HG03354 (cell line): ENCODE measurements around the gene BCORL1.
A peak's percentile ranks its signal among the peaks of the same experiment; 100 is the strongest.

ENCODE experiments used
- ATAC-seq: cut with Tn5 transposase; IDR thresholded peaks from one replicate; pipeline ENCODE4 v1.9.1; 2021; ENCODE audit warnings: mild to moderate bottlenecking; ENCODE audit not compliant: unreplicated experiment, poor library complexity, severe bottlenecking

The BCORL1 gene, protein sequence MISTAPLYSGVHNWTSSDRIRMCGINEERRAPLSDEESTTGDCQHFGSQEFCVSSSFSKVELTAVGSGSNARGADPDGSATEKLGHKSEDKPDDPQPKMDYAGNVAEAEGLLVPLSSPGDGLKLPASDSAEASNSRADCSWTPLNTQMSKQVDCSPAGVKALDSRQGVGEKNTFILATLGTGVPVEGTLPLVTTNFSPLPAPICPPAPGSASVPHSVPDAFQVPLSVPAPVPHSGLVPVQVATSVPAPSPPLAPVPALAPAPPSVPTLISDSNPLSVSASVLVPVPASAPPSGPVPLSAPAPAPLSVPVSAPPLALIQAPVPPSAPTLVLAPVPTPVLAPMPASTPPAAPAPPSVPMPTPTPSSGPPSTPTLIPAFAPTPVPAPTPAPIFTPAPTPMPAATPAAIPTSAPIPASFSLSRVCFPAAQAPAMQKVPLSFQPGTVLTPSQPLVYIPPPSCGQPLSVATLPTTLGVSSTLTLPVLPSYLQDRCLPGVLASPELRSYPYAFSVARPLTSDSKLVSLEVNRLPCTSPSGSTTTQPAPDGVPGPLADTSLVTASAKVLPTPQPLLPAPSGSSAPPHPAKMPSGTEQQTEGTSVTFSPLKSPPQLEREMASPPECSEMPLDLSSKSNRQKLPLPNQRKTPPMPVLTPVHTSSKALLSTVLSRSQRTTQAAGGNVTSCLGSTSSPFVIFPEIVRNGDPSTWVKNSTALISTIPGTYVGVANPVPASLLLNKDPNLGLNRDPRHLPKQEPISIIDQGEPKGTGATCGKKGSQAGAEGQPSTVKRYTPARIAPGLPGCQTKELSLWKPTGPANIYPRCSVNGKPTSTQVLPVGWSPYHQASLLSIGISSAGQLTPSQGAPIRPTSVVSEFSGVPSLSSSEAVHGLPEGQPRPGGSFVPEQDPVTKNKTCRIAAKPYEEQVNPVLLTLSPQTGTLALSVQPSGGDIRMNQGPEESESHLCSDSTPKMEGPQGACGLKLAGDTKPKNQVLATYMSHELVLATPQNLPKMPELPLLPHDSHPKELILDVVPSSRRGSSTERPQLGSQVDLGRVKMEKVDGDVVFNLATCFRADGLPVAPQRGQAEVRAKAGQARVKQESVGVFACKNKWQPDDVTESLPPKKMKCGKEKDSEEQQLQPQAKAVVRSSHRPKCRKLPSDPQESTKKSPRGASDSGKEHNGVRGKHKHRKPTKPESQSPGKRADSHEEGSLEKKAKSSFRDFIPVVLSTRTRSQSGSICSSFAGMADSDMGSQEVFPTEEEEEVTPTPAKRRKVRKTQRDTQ (N-terminal part only)

DNA sequence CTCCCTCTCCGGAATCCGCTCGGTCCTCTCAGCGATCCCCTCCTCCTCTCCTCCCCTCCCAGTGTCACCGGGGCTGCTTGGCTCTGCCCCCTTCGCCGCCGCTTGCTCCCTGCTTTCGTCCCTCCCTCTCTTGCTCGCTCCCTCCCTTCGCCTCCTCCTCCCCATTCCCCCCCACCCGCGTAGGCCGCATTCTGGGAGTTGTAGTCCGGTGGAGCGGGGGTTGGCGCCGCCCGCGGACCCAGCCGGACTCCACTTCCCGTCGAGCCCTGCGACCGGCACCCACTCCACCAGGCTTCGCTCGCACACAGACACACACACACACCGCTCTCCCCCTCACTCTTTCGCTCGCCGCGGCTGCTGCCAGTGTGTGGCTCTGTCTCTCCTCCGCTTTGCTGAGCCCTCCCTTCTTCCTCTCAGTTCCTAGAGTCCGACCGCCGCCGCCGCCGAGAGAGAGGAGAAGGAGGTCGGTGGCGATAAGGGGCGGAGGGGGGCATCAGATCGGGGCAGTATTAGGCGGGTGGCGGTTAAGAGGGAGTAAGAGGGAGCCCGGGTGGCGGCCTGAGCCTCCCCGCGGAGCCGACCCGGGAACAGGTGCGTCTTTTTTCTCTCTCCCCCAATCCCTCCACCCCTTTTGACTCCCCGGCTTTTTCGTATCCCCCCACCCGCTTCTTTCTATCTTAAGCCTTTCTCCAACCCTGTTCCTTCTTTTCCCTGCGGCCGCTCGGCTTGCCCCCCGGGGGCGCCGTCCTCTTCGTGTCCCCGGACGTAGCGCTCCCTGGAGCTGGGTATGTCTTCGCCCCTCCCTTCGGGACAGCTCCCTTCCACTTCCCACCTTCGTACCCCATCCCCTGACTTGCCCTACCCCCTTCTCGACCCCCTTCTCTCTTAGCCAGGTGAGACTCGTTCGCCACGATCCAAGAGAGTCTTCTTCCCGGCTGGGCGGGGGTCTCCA lies at the start of gene BCORL1:
Gene BCORL1, plus strand, starts transcription at position 336 of the 952 bp plus-strand sequence. CDS start 22,597 bp downstream, outside the sequence.
- peak; percentile 94 for ATAC-seq

DNA sequence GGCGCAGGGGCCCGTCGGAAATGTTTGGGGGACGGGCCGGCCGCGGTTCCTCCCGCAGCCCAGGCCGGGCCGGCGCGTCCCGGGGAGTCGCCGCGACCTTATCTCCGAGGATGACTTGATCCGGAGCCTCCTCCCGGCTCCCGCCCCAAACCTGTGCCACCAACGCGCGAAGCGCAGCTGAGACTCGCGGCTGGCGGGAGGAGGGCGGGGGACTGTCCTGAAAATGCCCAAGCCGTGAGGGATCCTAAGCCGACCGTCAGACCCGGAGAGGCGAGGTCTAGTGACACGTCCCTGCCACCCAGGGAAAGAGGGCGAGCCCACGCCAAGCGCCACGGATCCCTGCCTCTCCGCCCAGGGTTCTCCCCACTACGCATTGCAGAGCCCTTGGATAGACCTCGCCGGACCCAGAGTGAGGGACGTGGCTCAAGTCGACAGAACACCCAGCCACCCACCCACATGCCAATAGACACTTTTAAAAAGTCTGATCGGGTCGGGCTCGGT lies 49.6 kb upstream of the BCORL1 start:
- ATAC-seq = no peak

DNA sequence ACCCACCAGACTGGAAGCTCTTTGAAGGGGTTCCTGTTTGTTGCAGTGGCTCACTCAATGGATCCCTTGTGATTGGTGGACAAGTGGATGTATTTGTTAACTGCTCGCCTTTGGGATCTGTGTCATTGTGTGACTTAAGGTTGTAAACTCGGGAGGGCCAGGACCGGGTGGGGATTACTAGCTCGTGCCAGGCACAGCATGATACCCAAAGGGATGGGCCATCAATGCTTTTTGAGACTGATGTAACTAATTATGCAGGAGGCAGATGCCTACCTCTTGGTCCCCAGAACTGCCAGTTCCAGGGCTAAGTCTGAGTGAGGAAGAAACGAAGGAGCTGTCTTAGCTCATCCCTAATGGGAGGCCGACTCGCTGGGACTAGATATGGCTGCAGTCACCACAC lies 48.7 kb upstream of the BCORL1 start:
- no peak for ATAC-seq

DNA sequence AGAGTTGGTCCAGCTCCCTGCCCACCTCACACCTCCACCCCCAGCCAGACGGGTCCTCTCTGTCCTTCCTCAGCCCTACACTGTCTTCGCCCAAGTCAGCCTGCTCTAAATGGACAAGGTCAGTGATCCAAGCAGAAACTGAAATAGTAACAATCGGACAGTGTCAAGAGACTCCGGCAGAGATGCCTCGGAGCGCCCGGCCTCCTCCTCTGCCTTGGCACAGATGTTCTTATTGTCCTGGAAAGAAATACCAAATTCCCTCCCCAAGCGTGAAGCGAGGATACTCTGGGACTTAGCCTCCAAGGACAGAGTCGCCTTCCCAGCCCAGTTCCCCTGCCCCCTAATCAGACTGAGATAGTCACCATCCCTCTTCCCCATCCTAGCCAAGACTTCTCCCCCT lies 48.0 kb upstream of the BCORL1 start:
- ATAC-seq = no peak

DNA sequence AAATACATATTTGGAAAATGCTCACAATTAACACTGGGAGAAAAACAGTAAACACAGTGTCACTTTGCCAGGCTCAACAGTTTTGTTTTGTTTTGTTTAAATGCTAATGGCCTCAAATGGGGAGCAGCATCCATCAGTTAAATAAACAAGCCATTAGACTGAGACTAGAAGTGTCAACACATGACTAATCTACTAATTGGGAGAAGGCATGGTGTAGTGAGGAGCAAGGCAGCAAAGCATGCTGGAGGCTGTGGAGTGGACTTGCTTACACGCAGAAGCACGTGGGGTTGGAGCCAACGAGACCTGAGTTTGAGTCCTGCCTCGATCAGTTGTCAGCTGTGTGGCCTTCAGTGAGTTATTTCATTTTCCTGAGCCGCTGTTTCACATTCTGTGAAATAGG lies 47.5 kb upstream of the BCORL1 start:
- ATAC-seq = no peak

DNA sequence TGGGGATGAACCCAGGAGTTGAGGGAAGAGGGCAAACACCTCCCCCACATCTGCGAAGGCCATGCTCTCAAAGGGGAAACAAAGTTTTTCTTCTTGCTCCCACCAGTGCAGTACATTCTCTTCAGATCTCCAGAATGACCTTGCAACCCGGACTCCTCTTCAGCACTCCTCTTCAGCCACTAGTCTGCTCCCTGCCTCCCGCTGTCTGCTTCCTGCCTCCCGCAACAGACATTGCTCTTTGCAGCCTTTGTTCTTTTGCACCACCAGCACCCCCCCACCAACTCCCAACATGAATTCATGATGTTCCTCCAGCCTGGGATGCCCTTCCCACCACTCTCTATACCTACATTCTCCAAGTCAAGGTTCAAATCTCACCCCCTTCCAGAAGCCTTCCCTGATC lies 44.4 kb upstream of the BCORL1 start:
- no peak for ATAC-seq

DNA sequence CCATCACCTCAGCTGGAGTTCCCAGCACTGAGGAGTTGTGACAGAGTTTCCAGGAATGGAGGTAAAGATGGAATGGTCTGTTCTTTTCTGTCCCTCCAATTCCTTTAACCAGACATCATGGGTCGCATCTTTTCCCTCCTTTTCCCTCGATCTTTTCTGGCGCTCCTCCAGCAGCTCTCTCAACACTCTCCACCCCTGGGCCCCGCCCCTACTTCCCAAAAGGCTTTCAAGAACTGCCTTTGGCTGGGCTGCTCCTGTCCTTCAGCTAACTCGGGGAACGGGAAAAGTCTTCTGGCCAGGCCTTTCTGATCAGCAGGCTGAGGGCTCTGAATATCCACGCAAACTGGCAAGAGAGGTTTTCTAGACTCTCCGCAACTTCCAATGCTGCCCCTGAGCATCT lies 42.4 kb upstream of the BCORL1 start:
- no peak for ATAC-seq

DNA sequence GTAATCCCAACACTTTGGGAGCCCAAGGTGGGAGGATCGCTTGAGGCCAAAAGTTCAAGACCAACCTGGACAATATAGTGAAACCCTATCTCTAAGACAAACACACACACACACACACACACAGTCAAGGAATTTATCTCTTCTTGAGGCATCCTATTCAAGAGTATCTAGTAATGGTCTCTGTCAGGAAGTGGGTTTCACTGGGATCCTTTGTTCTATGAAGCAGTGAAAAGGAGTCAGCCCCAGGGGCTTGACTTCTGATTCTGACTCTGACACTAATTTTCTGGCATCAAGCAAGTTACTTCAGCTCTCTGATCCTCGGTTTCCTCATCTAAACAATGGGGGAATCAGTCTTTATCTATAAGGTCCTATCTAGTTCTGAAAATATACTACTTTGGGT lies 41.7 kb upstream of the BCORL1 start:
- no peak for ATAC-seq

DNA sequence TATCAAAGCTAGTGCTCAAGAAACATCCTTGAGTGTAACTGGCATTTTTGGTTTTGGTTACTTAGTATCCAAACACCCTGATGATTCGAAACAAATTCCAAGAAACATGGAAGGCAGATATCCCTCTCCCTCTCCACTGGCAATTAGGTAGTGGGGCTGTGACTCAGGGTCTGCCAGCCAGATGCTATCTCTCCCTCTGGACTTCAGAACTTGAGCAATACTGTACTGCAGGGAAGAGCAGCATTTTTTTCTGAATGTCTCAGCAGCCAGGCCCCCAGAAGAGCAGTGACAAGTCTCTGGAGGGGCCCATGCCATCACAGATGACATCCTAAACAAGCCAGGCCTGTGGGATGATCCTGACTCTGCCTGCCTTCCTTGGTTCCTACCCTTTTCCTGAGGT lies 37.3 kb upstream of the BCORL1 start:
- no peak for ATAC-seq

DNA sequence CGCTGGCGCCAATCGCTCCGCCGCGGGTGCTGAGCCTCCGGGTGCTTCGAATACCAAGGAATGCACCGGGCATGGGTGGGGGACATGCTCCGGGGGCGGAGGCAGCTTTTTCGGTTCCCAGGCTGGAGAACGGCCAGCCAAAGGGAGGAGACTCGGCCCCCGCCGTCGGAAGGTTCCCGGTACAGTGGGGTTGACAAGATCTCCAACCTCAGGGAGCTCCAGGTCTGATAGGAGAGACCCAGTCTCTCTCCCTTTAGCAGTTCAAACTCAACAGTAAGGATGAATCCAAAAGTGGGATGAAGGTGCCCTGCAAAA lies 29.1 kb upstream of the BCORL1 start:
- ATAC-seq = no peak

DNA sequence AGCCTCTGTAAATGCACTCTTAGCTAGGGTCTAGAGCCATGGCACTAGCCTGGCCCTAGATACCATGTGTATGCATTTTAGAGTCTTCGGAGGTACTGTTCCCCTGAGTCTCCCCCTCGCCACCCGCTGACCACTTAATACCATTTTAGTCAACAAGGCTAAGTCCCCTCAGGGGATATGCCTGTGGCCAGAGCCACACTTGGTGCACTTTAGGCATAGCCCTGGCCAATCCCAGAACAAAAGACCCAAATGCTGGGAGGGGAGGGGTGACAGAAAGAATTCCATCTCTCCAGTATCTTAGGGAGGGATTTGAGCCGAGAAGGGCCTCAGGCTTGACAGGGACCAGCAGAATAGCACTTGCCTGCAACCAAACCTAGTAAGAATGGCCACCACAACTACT lies 28.6 kb upstream of the BCORL1 start:
- no peak for ATAC-seq

DNA sequence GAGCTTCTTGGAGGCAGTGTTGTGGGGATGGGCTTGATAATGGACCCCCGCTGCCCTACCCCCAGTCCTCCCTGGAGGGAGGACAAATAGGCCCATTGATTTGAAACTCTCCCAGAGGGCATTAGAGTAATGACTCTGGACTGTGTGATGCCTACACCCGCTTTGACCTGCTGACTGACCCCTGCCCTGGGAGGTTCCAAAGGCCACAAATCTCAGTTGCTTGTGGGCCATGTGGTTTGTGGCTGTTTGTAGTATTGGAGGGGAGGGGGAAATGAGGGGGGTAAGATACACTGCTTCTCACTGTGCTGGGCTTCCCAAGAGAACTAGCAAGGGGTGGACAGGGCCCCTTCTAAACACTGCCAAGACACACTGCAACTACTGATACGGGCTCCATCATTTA lies 27.6 kb upstream of the BCORL1 start:
- ATAC-seq = no peak

DNA sequence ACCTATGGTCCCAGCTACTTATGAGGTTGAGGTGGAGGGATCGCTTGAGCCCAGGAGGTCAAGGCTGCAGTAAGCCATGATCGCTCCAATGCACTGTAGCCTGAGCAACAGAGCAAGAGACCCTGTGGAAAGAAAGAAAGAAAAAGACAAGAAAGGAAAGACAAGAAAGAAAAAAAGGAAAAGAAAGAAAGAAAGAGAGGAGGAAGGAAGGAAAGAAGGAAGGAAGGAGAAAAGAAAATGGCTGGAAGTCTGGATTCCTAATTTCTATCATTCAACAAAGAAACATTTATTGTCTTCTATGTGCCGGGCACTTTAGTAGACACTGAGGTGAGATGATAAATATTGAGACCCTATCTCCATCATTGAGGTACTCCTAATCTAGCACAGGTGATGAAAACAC lies 26.8 kb upstream of the BCORL1 start:
- ATAC-seq = no peak

DNA sequence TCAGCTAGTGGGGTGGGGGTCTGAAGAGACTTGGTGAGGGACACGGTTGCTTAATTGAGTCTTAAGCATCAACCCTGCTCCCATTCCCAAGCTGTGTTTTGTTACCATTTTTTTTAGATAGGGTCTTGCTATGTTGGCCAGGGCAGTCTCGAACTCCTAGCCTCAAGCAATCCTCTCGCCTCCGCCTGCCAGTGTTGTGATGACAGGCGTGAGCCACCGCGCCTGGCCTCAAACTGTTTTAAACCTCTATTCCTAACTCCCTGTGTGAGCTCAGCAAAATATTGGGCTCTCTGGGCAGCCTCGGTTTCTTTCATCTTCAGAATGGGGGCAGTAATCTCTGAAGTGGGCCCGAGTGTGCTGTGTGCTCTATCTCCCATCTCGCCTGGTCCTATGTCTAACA lies 26.3 kb upstream of the BCORL1 start:
- no peak for ATAC-seq

DNA sequence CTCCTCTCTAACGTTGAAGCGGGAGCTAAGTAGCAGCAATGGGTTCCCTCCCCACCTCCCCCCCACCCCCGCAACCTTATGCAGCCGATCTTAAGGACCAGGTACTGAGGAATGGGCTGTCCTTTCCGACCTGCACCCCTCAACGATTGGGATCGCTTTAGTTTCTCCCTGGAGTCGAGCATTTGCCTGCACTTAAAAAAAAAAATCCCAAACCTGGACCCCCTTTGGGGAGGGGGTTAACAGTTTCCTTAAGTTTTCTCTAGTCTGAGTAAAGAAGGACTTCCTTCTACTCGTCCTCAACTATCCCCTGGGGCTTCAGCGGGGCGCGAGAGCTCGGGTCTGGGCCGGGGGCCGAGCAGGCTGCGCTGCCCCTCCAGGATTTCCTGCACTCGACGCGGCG lies 25.7 kb upstream of the BCORL1 start:
- no peak for ATAC-seq

DNA sequence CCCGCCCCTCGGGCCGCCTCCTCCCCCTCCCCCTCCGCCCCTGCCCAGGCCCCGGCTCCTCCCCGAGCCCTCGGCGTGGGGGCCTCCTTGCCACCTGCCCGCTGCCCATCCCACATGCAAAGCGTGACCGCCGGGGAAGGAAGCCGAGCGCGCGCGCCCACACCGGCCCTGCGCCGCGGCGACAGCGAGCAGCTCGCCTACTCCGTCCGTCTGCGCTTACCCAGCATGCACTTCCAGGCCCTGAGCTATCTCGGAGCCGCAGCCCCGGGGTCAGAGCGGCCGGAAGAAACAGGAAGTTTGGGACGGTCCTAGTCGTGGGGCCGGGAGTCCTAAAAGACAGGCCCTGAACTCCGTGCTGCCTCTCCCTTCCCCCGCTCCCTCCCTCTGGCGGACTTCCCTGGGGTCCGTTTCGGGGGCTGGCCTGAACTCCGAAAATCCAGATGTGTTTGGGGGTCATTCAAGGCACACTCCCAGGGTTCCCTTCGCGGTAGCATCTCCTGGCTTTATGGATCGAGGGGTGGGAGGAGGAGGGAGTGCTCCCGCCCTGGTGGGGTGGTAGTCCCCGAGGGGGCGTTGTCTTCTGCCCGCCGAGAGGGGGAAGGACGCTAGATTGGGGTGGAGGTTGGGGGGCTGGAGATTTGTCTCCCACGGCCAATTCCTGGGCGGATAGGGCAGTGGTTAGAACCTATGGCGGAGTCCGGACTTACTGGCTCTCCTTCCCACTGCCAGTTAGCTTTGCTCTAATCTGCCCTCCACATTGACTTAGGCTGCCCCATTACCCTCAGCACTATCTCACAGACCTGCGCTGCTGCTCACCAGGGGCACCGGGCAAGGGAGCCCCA lies 25.0 kb upstream of the BCORL1 start:
- peak; percentile 64 for ATAC-seq

DNA sequence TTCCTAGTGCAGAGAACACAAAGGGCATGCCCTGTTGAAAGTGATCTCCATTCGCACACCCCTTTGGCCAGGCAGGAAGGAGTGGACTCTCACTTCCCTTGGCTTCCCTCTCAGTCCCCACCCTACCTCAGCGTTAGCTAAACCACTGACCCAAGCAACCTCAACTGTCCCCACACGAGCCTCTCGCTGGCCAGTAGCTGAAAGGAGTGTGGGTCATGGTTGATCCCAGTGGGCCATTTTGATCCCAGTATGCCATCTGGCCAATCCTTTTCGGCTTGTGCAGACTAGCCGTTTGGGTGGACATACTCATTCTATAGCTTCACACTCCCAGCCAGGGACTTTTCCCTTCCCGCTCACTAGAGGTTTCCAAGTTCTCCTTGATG lies 24.4 kb upstream of the BCORL1 start:
- ATAC-seq = no peak

DNA sequence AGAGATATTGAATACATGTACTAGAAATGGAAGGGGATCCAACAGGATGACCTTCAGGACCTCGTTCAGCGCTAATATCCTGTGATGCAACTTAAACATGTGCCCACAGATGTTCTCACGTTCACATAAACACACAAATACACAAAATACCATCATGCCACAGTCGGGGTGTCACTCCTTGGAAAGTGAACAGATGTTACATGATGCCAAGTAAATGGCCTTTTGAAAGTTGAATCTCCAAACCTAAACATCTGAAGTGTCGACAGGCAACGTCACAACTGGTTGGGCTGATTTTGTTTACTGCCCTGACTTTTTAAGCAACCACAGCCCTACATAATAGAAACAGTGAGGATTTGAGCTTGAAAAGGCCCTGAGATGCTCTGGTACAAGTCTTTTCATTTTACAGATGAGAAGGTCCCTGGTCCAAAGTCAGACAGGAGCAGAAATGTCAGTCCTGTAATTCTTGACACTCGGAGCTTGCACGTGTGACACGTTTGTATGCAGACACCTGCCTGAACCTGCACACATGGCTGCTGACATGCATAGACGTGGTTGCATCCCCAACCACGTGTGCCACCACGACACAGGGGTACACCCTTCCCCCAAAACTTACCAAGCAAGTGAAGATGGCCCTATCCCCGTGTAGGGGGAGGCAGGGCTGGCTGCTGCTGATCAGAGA lies 23.5 kb upstream of the BCORL1 start:
- no peak for ATAC-seq
